Measurements from ENCODE around the gene AGBL1. TPM values are rescaled to one million over a fixed set of nuclear protein-coding genes. Genes with fewer than 3 reads are reported as not detected.

AGBL1 gene
- total and polyA plus RNA-seq, 11 donors = under 0.01 to 0.08 (median 0.02) TPM; not detected in 8

DNA sequence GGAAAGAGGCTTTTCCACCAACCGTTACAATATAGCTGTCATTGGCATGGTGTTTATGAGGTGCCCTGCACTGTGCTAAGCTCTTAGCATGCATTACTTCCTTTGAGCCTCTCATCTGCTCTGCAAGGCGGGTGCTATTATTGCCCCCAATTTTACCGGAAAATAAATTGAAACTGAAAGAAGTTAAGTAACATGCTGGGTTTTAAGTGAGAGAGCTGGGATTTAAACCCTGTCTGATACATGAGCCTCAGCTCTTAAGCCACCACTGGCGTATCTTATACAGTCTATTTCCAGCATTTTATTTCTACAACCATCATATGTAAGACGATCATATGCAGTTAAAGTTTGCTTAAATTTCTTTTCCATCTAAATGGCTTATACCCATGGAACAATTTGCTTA, 81.6 kb downstream of the AGBL1 start:
- Histone ChIP-seq H3K9me3 (no peaks in the 10 kb centered on the region), H3K4me3 (no peak overlapping the region), H3K4me1 (peaks cover 0 to 15% (median 0%) of the 10 kb centered on the region in 12 donors), H3K27ac (no peak overlapping the region), H3K27me3 (peaks cover 0 to 3% (median 0%) of the 10 kb centered on the region in 9 donors), H3K36me3 (no peaks in the 10 kb centered on the region)
- WGBS, 4 donors = 78 to 82% (median 79%) methylated on average over 5 of the region's 5 CpGs
- TF ChIP-seq, protein P1, sequence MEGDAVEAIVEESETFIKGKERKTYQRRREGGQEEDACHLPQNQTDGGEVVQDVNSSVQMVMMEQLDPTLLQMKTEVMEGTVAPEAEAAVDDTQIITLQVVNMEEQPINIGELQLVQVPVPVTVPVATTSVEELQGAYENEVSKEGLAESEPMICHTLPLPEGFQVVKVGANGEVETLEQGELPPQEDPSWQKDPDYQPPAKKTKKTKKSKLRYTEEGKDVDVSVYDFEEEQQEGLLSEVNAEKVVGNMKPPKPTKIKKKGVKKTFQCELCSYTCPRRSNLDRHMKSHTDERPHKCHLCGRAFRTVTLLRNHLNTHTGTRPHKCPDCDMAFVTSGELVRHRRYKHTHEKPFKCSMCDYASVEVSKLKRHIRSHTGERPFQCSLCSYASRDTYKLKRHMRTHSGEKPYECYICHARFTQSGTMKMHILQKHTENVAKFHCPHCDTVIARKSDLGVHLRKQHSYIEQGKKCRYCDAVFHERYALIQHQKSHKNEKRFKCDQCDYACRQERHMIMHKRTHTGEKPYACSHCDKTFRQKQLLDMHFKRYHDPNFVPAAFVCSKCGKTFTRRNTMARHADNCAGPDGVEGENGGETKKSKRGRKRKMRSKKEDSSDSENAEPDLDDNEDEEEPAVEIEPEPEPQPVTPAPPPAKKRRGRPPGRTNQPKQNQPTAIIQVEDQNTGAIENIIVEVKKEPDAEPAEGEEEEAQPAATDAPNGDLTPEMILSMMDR (IDR thresholded peaks at IDR 0.05) = no peak
- no peak for TF ChIP-seq POLR2A (IDR thresholded peaks at IDR 0.05)
- intact Hi-C loops (cut with DNase I) = no loop called here
- DNase-seq = no peak
- ATAC-seq = no peak

DNA sequence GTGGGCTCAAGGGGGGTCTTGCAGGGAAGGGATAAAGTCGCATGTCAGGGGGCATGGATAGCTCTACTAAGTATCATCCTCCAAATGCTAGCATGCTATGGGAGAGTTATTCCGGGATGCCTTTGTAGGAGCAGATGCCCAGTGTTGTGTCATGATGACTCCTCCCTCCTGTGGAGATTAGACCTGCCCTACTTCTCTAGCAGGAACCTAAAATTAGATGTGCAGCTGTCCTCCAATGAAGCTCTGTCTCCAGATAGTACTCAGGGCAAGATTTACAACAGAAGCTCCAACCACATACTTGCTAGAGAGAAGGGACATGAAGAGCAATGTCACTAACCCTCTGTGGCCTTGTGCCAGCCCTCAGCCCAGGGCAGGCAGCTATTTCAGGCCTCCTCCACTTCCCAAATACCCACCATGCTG, 82.5 kb downstream of the AGBL1 start:
- DNase-seq (peak in 3 of 5 donors; percentile 8 to 53 (median 33)), ATAC-seq (peak; percentile 69 to 87 (median 82))
- H3K4me3 ChIP-seq = no peak overlapping the region
- 57 to 74% (median 62%) methylated on average over 2 of the region's 2 CpGs for WGBS, 4 donors
- peaks cover 0 to 3% (median 0%) of the 10 kb centered on the region in 9 donors for H3K27me3 ChIP-seq
- peaks cover 0 to 15% (median 0%) of the 10 kb centered on the region in 12 donors for H3K4me1 ChIP-seq
- H3K9me3 ChIP-seq = no peaks in the 10 kb centered on the region
- no peaks in the 10 kb centered on the region for H3K36me3 ChIP-seq
- intact Hi-C loops (cut with DNase I) = no loop called here
- H3K27ac ChIP-seq = no peak overlapping the region
- TF ChIP-seq POLR2A (IDR thresholded peaks at IDR 0.05) = no peak
- TF ChIP-seq, protein P1 (IDR thresholded peaks at IDR 0.05) = no peak

DNA sequence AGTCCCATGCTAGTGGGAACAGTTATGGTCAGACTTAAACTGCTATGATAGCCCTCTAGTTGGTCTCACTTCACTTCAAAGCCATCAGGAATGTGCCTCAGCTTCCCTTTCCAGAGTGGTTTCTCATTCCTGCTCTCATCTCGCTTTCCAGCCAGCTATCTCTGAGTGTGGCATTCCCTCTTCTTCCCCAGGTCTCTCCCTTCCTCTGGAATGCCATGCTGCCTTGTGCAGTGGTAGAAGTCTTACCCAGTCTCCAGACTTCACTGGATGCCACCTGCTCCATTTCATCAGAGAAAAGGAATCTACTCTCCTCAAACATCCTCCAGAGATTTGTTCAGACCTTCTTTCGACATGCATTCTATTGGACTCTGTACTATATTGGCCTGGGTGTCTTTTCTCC, 83.0 kb downstream of the AGBL1 start:
- ATAC-seq = no peak
- Histone ChIP-seq H3K9me3 (no peaks in the 10 kb centered on the region), H3K27ac (no peak overlapping the region), H3K27me3 (peaks cover 0 to 3% (median 0%) of the 10 kb centered on the region in 9 donors), H3K36me3 (no peaks in the 10 kb centered on the region), H3K4me1 (peaks cover 0 to 15% (median 0%) of the 10 kb centered on the region in 12 donors), H3K4me3 (no peak overlapping the region)
- DNase-seq = no peak
- TF ChIP-seq POLR2A (IDR thresholded peaks at IDR 0.05) = no peak
- TF ChIP-seq, protein P1 (IDR thresholded peaks at IDR 0.05) = no peak
- WGBS, 4 donors = 73 to 78% (median 76%) methylated on average over 2 of the region's 2 CpGs
- intact Hi-C loops (cut with DNase I) = no loop called here

DNA sequence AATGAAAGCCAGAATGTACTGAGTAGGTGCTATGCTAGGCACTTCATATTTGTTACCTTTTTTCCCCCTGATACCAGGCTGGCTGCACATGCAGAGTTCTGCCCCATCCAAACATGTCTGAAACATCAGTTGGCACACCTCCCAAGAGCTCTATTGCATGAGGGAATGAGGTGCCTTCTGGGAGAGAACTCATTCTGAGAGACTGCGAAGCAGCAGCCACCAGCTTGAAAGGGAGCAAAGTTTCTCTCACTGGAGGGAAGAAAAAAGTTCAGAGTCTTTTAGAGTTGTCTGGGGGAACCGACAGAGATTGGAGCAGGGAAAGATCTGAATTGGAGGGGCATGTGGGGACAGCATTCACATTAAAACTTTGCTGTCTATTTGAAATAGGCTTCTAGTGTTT, 84.1 kb downstream of the AGBL1 start:
- no peak overlapping the region for H3K27ac ChIP-seq
- WGBS, 4 donors = 57 to 60% (median 59%) methylated on average over 2 of the region's 2 CpGs
- TF ChIP-seq POLR2A (IDR thresholded peaks at IDR 0.05) = no peak
- TF ChIP-seq, protein P1 (IDR thresholded peaks at IDR 0.05) = no peak
- peak in 1 of 4 donors; percentile 23 for ATAC-seq
- H3K9me3 ChIP-seq = no peaks in the 10 kb centered on the region
- DNase-seq = peak in 1 of 5 donors; percentile 33
- peaks cover 0 to 15% (median 0%) of the 10 kb centered on the region in 12 donors for H3K4me1 ChIP-seq
- H3K27me3 ChIP-seq = no peaks in the 10 kb centered on the region
- no peaks in the 10 kb centered on the region for H3K36me3 ChIP-seq
- H3K4me3 ChIP-seq = no peak overlapping the region
- intact Hi-C loops (cut with DNase I) = no loop called here

All from heart left ventricle (tissue), 16 donors.